HepG2 (cell line): Measurements from ENCODE around the gene ADAMTS17. TPM values are rescaled to one million over a fixed set of nuclear protein-coding genes. Genes with fewer than 3 reads are reported as not detected.

Source experiments
- ATAC-seq: fragments of 200-7000 bp; cut with Tn5 transposase; 3 replicates; pipeline ENCODE4 v1.9.1; 2020; ENCODE audit warnings: mild to moderate bottlenecking, moderate library complexity
- BruUV-seq: library from RNA; stranded (reverse); fragments of 400-500 nt; replicated peaks from 2 replicates; lab custom pipeline; 2021; lab: Mats Ljungman, UMichigan
- CTCF ChIA-PET: fragments of 300-600 bp; formaldehyde crosslinking; extraction: SDS; loops from one replicate; lab custom pipeline; 2021; ENCODE audit warnings: low total read pairs, inconsistent platforms, low intra/inter-chr PET ratio; lab: Yijun Ruan, JAX
- POLR2A ChIA-PET: fragments of 350-600 bp; sonication (Branson Sonifier 250); formaldehyde crosslinking; loops from one replicate; lab custom pipeline; 2020; ENCODE audit warnings: antibody characterized with exemption, inconsistent platforms; lab: Yijun Ruan, JAX
- DNase-seq: peaks from one replicate; pipeline ENCODE4 v3.0.0-alpha.2; 2015; ENCODE audit warnings: low spot score
- FAIRE-seq: peaks from 3 replicates; lab custom pipeline; 2011; peaks lifted over from hg19 to GRCh38; lab: Jason Lieb, UNC
- H2AFZ ChIP-seq: one replicate; pipeline ENCODE4 v1.6.1; 2011; ENCODE audit warnings: low read length, inconsistent platforms
- H3K27ac ChIP-seq: fragments of 300-600 bp; 3 replicates; pipeline ENCODE4 v1.8.0; 2011; ENCODE audit warnings: mixed run types, mild to moderate bottlenecking, mixed read lengths, low read length, inconsistent platforms; ENCODE audit not compliant: insufficient read depth; ENCODE audit errors: extremely low read length
- H3K27me3 ChIP-seq, 2 experiments: fragments of 200-600 bp in 1 of 2; 2 replicates in 1 of 2; 3 replicates in 1 of 2; pipeline versions ENCODE4 v1.6.0 to v1.8.0; 2011; ENCODE audit warnings: low read length in 2 of 2, mild to moderate bottlenecking in 2 of 2, moderate library complexity in 2 of 2, inconsistent platforms in 1 of 2; ENCODE audit not compliant: insufficient read depth in 2 of 2, control insufficient read depth in 1 of 2
- H3K36me3 ChIP-seq, 2 experiments: fragments of 200-600 bp in 1 of 2; replicated peaks in 1 of 2; 2 replicates in 1 of 2; 3 replicates in 1 of 2; pipeline versions ENCODE4 v1.5.1 to v1.8.0; 2011; ENCODE audit warnings: low read length in 2 of 2, inconsistent platforms in 1 of 2; ENCODE audit not compliant: insufficient read depth in 2 of 2, control insufficient read depth in 1 of 2
- H3K4me1 ChIP-seq: 2 replicates; pipeline ENCODE4 v1.5.1; 2012; ENCODE audit warnings: low read length, inconsistent platforms; ENCODE audit not compliant: insufficient read depth
- H3K4me2 ChIP-seq: 2 replicates; pipeline ENCODE4 v1.6.0; 2011; ENCODE audit warnings: low read depth, low read length, inconsistent platforms
- H3K4me3 ChIP-seq, 3 experiments: fragments of 200-600 bp in 1 of 3; sonication (generic), shearing (Covaris generic) in 1 of 3; replicated peaks in 1 of 3; 2 replicates each; pipeline ENCODE4 v1.5.1; 2011 to 2016; ENCODE audit warnings: low read length in 3 of 3, inconsistent platforms in 2 of 3, low read depth in 2 of 3, mild to moderate bottlenecking in 2 of 3, control low read depth in 1 of 3, mixed read lengths in 1 of 3; ENCODE audit not compliant: insufficient read depth in 1 of 3
- H3K79me2 ChIP-seq: one replicate; pipeline ENCODE4 v1.6.1; 2011; ENCODE audit warnings: low read length, inconsistent platforms; ENCODE audit not compliant: insufficient read depth
- H3K9ac ChIP-seq: 2 replicates; pipeline ENCODE4 v1.6.0; 2011; ENCODE audit warnings: mild to moderate bottlenecking, low read depth, low read length, inconsistent platforms; ENCODE audit not compliant: insufficient read depth
- H3K9me3 ChIP-seq: 2 replicates; pipeline ENCODE4 v1.5.1; 2012; ENCODE audit warnings: mild to moderate bottlenecking, low read length
- H4K20me1 ChIP-seq: 2 replicates; pipeline ENCODE4 v1.6.0; 2011; ENCODE audit warnings: inconsistent platforms, mild to moderate bottlenecking, low read length, moderate library complexity; ENCODE audit not compliant: insufficient read depth
- BATF2 ChIP-seq: sonication (generic); formaldehyde crosslinking; IDR thresholded peaks from 2 replicates; pipeline ENCODE4 v1.8.0; 2022; ENCODE audit warnings: mild to moderate bottlenecking, missing genetic modification reagents, moderate library complexity
- GRHL1 ChIP-seq: sonication (generic); formaldehyde crosslinking; conservative IDR thresholded peaks from 2 replicates; pipeline ENCODE4 v1.8.0; 2022; ENCODE audit warnings: missing genetic modification reagents
- RBFOX2 ChIP-seq: fragments of 200-400 bp; formaldehyde crosslinking; IDR thresholded peaks from 2 replicates; pipeline ENCODE4 v1.6.1; 2017; ENCODE audit warnings: low read depth, mild to moderate bottlenecking, low read length
- ZNF12 ChIP-seq: sonication (generic); formaldehyde crosslinking; IDR thresholded peaks from 2 replicates; pipeline ENCODE4 v1.5.0; 2020; ENCODE audit warnings: missing genetic modification reagents
- ZNF614 ChIP-seq: IDR thresholded peaks from 2 replicates; pipeline ENCODE4 v1.6.1; 2018; ENCODE audit warnings: missing biosample characterization, missing genetic modification reagents, inconsistent platforms, borderline replicate concordance
- WGBS: methylation state at CpG from one replicate; pipeline ENCODE4 v1.1.6; 2017; ENCODE audit warnings: low lambda C conversion rate; 5-methylcytosine and 5-hydroxymethylcytosine counted together
- in situ Hi-C: cut with HindIII; loops from 2 replicates; pipeline ENCODE4 v1.10.0; 2017; ENCODE audit warnings: low pct_unique_long_range_greater_than_20kb; ENCODE audit not compliant: extremely low pct_ligation_motif_present
- intact Hi-C: fragments of 100-400 bp; cut with micrococcal nuclease; formaldehyde crosslinking; loops from one replicate; pipeline ENCODE4 v1.10.0; 2022; ENCODE audit not compliant: unreplicated experiment
- polyA plus RNA-seq, 8 experiments: library from polyadenylated mRNA; depleted of rRNA in 3 of 8; stranded (reverse) in 7 of 8; unstranded in 1 of 8; fragments of >200 nt; fragmentation: Illumina TruSeq in 4 of 8; extraction: Trizol in 4 of 8; gene quantifications; 2 replicates each; pipeline versions ENCODE4 v1.2.1 to v1.2.3, GENCODE V29; 2011 to 2016; ENCODE audit warnings: low read depth in 4 of 8, missing spikeins in 1 of 8, mixed read lengths in 1 of 8; ENCODE audit not compliant: insufficient read depth in 1 of 8
- small RNA-seq, 3 experiments: library from RNA; depleted of rRNA; stranded (forward); fragments of <200 nt; gene quantifications; one replicate each; pipeline ENCODE3, GENCODE V24; 2012; ENCODE audit warnings: low read depth in 2 of 3, low replicate concordance in 1 of 3; ENCODE audit not compliant: insufficient read length in 3 of 3, insufficient read depth in 2 of 3
- total RNA-seq, 5 experiments: library from RNA; depleted of rRNA; stranded (reverse); fragments of >200 nt; fragmentation: Illumina TruSeq; extraction: Trizol; gene quantifications; 2 replicates each; pipeline ENCODE4 v1.2.3, GENCODE V29; 2016; ENCODE audit warnings: low read depth in 1 of 5

The ADAMTS17 gene
- total and polyA plus RNA-seq, 2 of the 13 experiments (the other 11 are each of a cell fraction or from before 2014, with no cell fraction given), result 0.02 to 0.04 TPM

GRCh38 chr15:99923711-99924110 lies 418.1 kb downstream of the ADAMTS17 start:
- peaks cover 4 to 18% of the 10 kb centered on the region in 2 experiments; a peak in 2 of 5 replicates for H3K27me3 ChIP-seq
- H3K27ac ChIP-seq, result no peak overlapping the region
- intact Hi-C loops, result no loop called here
- H3K9ac ChIP-seq, result no peak overlapping the region
- TF ChIP-seq RBFOX2, result no peak
- TF ChIP-seq ZNF614 (CRISPR knock-in tag), result no peak
- TF ChIP-seq GRHL1 (CRISPR knock-in tag), result no peak
- TF ChIP-seq BATF2 (CRISPR knock-in tag), result no peak
- TF ChIP-seq ZNF12, result no peak
- H3K36me3 ChIP-seq, result no peaks in the 10 kb centered on the region
- H3K4me1 ChIP-seq, result peaks cover 4% of the 10 kb centered on the region; the same call in 1 of the 2 replicates
- H3K4me2 ChIP-seq, result no peak overlapping the region
- ATAC-seq, result no peak
- in situ Hi-C loops, result loop anchor here (10.0 kb wide), 1 partner anchor 201 kb away; no protein-coding TSS in a partner anchor
- 13% methylated on average over 3 of the region's 3 CpGs for WGBS
- FAIRE-seq, result no peak
- ChIA-PET CTCF (no interaction called here), POLR2A (no interaction called here)
- no TSS peak for BruUV-seq
- no peaks in the 10 kb centered on the region for H3K9me3 ChIP-seq
- no peaks in the 10 kb centered on the region for H3K79me2 ChIP-seq
- no peaks in the 10 kb centered on the region for H4K20me1 ChIP-seq
- no peak overlapping the region for H3K4me3 ChIP-seq
- DNase-seq, result no peak
- H2AFZ ChIP-seq, result no peak overlapping the region

Small RNA genes lying within 50 kb of the gene (small RNA-seq; reads per million reads assigned to genes)
- 0 reads per million in 3 experiments for gene RNA5SP402

Other genes starting within 250 kb of the ADAMTS17 start
- gene CERS3, start 187.0 kb upstream of the ADAMTS17 start, total RNA-seq (2016; rRNA removed; fragmentation: Illumina TruSeq; extraction: Trizol), result not detected in 2 replicates
- not detected in 2 replicates for gene CERS3, start 187.0 kb upstream of the ADAMTS17 start, polyA plus RNA-seq (2011; rRNA removed)